Heart right ventricle (tissue), 16 donors: ENCODE data around the gene CHID1. TPM values are rescaled to one million over a fixed set of nuclear protein-coding genes. Genes with fewer than 3 reads are reported as not detected.

Experiments
- ATAC-seq, 8 donors: fragments of 200-7000 bp; cut with Tn5 transposase; one replicate each; pipeline ENCODE4 v1.9.1; 2020; ENCODE audit warnings: mild to moderate bottlenecking in 8 of 8, moderate library complexity in 8 of 8, moderate number of reproducible peaks in 1 of 8
- DNase-seq, 2 donors: peaks; one replicate each; pipeline ENCODE4 v3.0.0-alpha.2; 2020
- H3K27ac ChIP-seq, 10 donors: fragments of 200-600 bp; sonication (generic) in 2 of 10; one replicate each; pipeline versions ENCODE4 v1.5.0 to v1.8.0; 2020 to 2022; ENCODE audit warnings: mild to moderate bottlenecking in 3 of 10
- H3K27me3 ChIP-seq, 7 donors: fragments of 200-600 bp; one replicate each; pipeline ENCODE4 v1.8.0; 2021 to 2022; ENCODE audit warnings: mild to moderate bottlenecking in 2 of 7
- H3K36me3 ChIP-seq, 9 donors: fragments of 200-600 bp; sonication (generic) in 1 of 9; one replicate each; pipeline versions ENCODE4 v1.5.0 to v1.8.0; 2020 to 2022; ENCODE audit warnings: mild to moderate bottlenecking in 2 of 9
- H3K4me1 ChIP-seq, 9 donors: fragments of 200-600 bp; sonication (generic) in 1 of 9; one replicate each; pipeline versions ENCODE4 v1.5.0 to v1.8.0; 2020 to 2022; ENCODE audit warnings: mild to moderate bottlenecking in 4 of 9
- H3K4me3 ChIP-seq, 10 donors: fragments of 200-600 bp; sonication (generic) in 2 of 10; one replicate each; pipeline versions ENCODE4 v1.5.0 to v1.8.0; 2020 to 2022; ENCODE audit warnings: mild to moderate bottlenecking in 7 of 10, moderate library complexity in 2 of 10
- H3K9me3 ChIP-seq, 11 donors: fragments of 200-600 bp in 10 of 11; sonication (generic) in 2 of 11; one replicate each; pipeline versions ENCODE4 v1.5.0 to v1.8.0; 2013 to 2022; ENCODE audit warnings: mild to moderate bottlenecking in 2 of 11, control low read depth in 1 of 11, moderate library complexity in 1 of 11
- CTCF ChIP-seq, 9 donors: fragments of 200-600 bp; sonication (generic) in 2 of 9; IDR thresholded peaks; one replicate each; pipeline versions ENCODE4 v1.5.0 to v1.8.0; 2021 to 2022; ENCODE audit warnings: antibody characterized with exemption in 9 of 9, mild to moderate bottlenecking in 5 of 9, moderate library complexity in 1 of 9
- WGBS, 2 donors: extraction: QIAGEN DNeasy Blood & Tissue Kit; methylation state at CpG; one replicate each; pipeline ENCODE4 v1.1.7; 2013; ENCODE audit warnings: inconsistent platforms in 1 of 2; 5-methylcytosine and 5-hydroxymethylcytosine counted together
- intact Hi-C, 10 donors: fragments of 100-400 bp; cut with DNase I; formaldehyde crosslinking; loops; one replicate each; pipeline versions ENCODE4 v1.11.1 to v1.14.2; 2022
- polyA plus RNA-seq, 2 donors: library from polyadenylated mRNA; stranded (reverse); fragments of 200-250 nt; gene quantifications; one replicate each; pipeline ENCODE4 v1.2.3, GENCODE V29; 2013
- total RNA-seq, 10 donors: library from RNA; stranded (reverse); fragmentation: NEBNext Ultra II Directional in 3 of 10; extraction: Animal tissue kit (Norgen Biotek cat#: 25700) in 3 of 10; gene quantifications; one replicate each; pipeline versions ENCODE4 v1.2.1 to v1.2.4, GENCODE V29; 2021 to 2023
- donor health status: Arrhythmogenic right ventricular cardiomyopathy.
- donor health status: ischemic (EF 13 %, LVEDD 7.1; RV severe dilation, severe dysfunction).
- donor health status: healthy with polysubstance abuse.
- donor health status: DM: no; HTN: yes; CAD: no.
- donor health status: DM: no; HTN: no; CAD: no.
- donor health status: ischemic (EF 25% LVEDD 6.9; RV normal size, moderate dysfunction).
- donor health status: ischemic (EF 25% LVEDD 5.7; RV mildly dilated, moderate dysfunction).
- donor health status: healthy.
- donor health status: DM: yes; HTN: yes; CAD: no.
- donor health status: Ischemic cardiomyopathy.
- donor health status: ischemic (EF 35%, LVEDD 5.7; RV mildly dilated, moderate dysfunction).
- donor health status: nonischemic (EF 11% LVEDD 7.7; RV severe dilation, severe dysfunction).
- donor health status: DM: yes; HTN: yes; CAD: no.
- donor health status: PGD.
- donor health status: ischemic (EF 29% LVEDD 5.4; RV normal size, mild dysfunction).
- donor health status: nonischemic (EF 23%, LVEDD 6.1; RV moderate dilation, normal function).

The CHID1 gene
- total and polyA plus RNA-seq, 12 donors, result 40.1 to 75.2 (median 57.5) TPM

- H3K36me3 ChIP-seq, result peaks cover 0 to 7% (median 2%) of the 10 kb centered on the region in 9 donors
- peak overlapping the region in 5 of 10 donors; percentile 33 to 69 (median 52) for H3K4me3 ChIP-seq
- peak overlapping the region in 2 of 10 donors; percentile 85 to 97 for H3K27ac ChIP-seq
- WGBS, 2 donors, result 73 to 74% methylated on average over 31 of the region's 31 CpGs
- ATAC-seq, result no peak
- no peak for TF ChIP-seq CTCF (IDR thresholded peaks at IDR 0.05)
- H3K9me3 ChIP-seq, result no peaks in the 10 kb centered on the region
- peaks cover 0 to 62% (median 0%) of the 10 kb centered on the region in 7 donors for H3K27me3 ChIP-seq
- peaks cover 40 to 92% (median 83%) of the 10 kb centered on the region in 9 donors for H3K4me1 ChIP-seq
- DNase-seq, result no peak
- intact Hi-C loops, result no loop called here
Measured at GRCh38 chr11:831118-831864, 79.3 kb downstream of the CHID1 start.

GRCh38 chr11:830295-831117 is 80.1 kb downstream of the CHID1 start:
- peak overlapping the region in 9 of 10 donors; percentile 31 to 69 (median 52) for H3K4me3 ChIP-seq
- intact Hi-C loops, result no loop called here

GRCh38 chr11:829847-830294 is 80.7 kb downstream of the CHID1 start:
- intact Hi-C loops, result no loop called here

More at GRCh38 chr11:830295-831117, 80.1 kb downstream of the CHID1 start:
- ATAC-seq, result peak; percentile 29 to 59 (median 46)
- Histone ChIP-seq H3K27me3 (peaks cover 0 to 64% (median 0%) of the 10 kb centered on the region in 7 donors), H3K4me1 (peaks cover 44 to 94% (median 84%) of the 10 kb centered on the region in 9 donors), H3K36me3 (peaks cover 0 to 5% (median 0%) of the 10 kb centered on the region in 9 donors), H3K9me3 (no peaks in the 10 kb centered on the region), H3K27ac (peak overlapping the region in 6 of 10 donors; percentile 85 to 90 (median 88))
- TF ChIP-seq CTCF (IDR thresholded peaks at IDR 0.05), result no peak
- DNase-seq, result peak; percentile 81 to 84
- 11 to 17% methylated on average over 77 to 78 of the region's 78 CpGs for WGBS, 2 donors

More at GRCh38 chr11:829847-830294, 80.7 kb downstream of the CHID1 start:
- H3K27me3 ChIP-seq, result peaks cover 0 to 64% (median 0%) of the 10 kb centered on the region in 7 donors
- H3K27ac ChIP-seq, result peak overlapping the region in 9 of 10 donors; percentile 61 to 90 (median 87)
- peak overlapping the region; percentile 3 to 69 (median 48) for H3K4me3 ChIP-seq
- WGBS, 2 donors, result 5 to 8% methylated on average over 39 of the region's 39 CpGs
- DNase-seq (no peak), ATAC-seq (no peak)
- H3K9me3 ChIP-seq, result no peaks in the 10 kb centered on the region
- H3K36me3 ChIP-seq, result peaks cover 0 to 11% (median 4%) of the 10 kb centered on the region in 9 donors
- H3K4me1 ChIP-seq, result peaks cover 41 to 89% (median 78%) of the 10 kb centered on the region in 9 donors
- no peak for TF ChIP-seq CTCF (IDR thresholded peaks at IDR 0.05)
